Astrocyte (in vitro differentiated cells and primary cell): ENCODE measurements around the gene FGF1. TPM values are rescaled to one million over a fixed set of nuclear protein-coding genes. Genes with fewer than 3 reads are reported as not detected.

Source experiments
- DNase-seq: peaks from one replicate; pipeline ENCODE4 v3.0.0-alpha.2; 2010; ENCODE audit warnings: low read depth
- FAIRE-seq: peaks from 2 replicates; lab custom pipeline; 2011; peaks lifted over from hg19 to GRCh38; lab: Jason Lieb, UNC
- H2AFZ ChIP-seq: 2 replicates; pipeline ENCODE4 v1.6.0; 2012; ENCODE audit warnings: low read depth, low read length, inconsistent platforms
- H3K27ac ChIP-seq: 2 replicates; pipeline ENCODE4 v1.5.1; 2011; ENCODE audit warnings: low read depth, low read length, inconsistent platforms
- H3K27me3 ChIP-seq: 2 replicates; pipeline ENCODE4 v1.6.0; 2011; ENCODE audit warnings: low read length, inconsistent platforms; ENCODE audit not compliant: insufficient read depth
- H3K36me3 ChIP-seq: 2 replicates; pipeline ENCODE4 v1.5.1; 2011; ENCODE audit warnings: low read length, inconsistent platforms; ENCODE audit not compliant: insufficient read depth
- H3K4me1 ChIP-seq: 2 replicates; pipeline ENCODE4 v1.5.1; 2011; ENCODE audit warnings: low read length, inconsistent platforms; ENCODE audit not compliant: insufficient read depth
- H3K4me2 ChIP-seq: 2 replicates; pipeline ENCODE4 v1.6.0; 2012; ENCODE audit warnings: low read length, inconsistent platforms
- H3K4me3 ChIP-seq: 2 replicates; pipeline ENCODE4 v1.5.1; 2011; ENCODE audit warnings: low read depth, mild to moderate bottlenecking, low read length, inconsistent platforms; ENCODE audit not compliant: insufficient read depth
- H3K79me2 ChIP-seq: 2 replicates; pipeline ENCODE4 v1.6.0; 2012; ENCODE audit warnings: mild to moderate bottlenecking, low read length, inconsistent platforms; ENCODE audit not compliant: insufficient read depth
- H3K9ac ChIP-seq: 2 replicates; pipeline ENCODE4 v1.6.0; 2012; ENCODE audit warnings: mild to moderate bottlenecking, low read length, inconsistent platforms
- H3K9me3 ChIP-seq: 2 replicates; pipeline ENCODE4 v1.5.1; 2012; ENCODE audit warnings: low read depth, mild to moderate bottlenecking, low read length, inconsistent platforms; ENCODE audit not compliant: insufficient read depth
- H4K20me1 ChIP-seq: 2 replicates; pipeline ENCODE4 v1.6.0; 2012; ENCODE audit warnings: low read length, inconsistent platforms; ENCODE audit not compliant: insufficient read depth
- H3K27ac Mint-ChIP-seq: one replicate; pipeline ENCODE4 v1.8.0; 2021; ENCODE audit warnings: mild to moderate bottlenecking, mixed read lengths; ENCODE audit not compliant: unreplicated experiment
- H3K27me3 Mint-ChIP-seq: one replicate; pipeline ENCODE4 v1.8.0; 2021; ENCODE audit warnings: low read depth, mixed read lengths; ENCODE audit not compliant: unreplicated experiment
- H3K36me3 Mint-ChIP-seq: one replicate; pipeline ENCODE4 v1.8.0; 2021; ENCODE audit warnings: low read depth, mixed read lengths; ENCODE audit not compliant: unreplicated experiment
- H3K4me1 Mint-ChIP-seq: one replicate; pipeline ENCODE4 v1.8.0; 2021; ENCODE audit warnings: low read depth, mixed read lengths; ENCODE audit not compliant: unreplicated experiment
- H3K4me3 Mint-ChIP-seq: one replicate; pipeline ENCODE4 v1.8.0; 2021; ENCODE audit warnings: mild to moderate bottlenecking, moderate library complexity, mixed read lengths; ENCODE audit not compliant: unreplicated experiment
- H3K9me3 Mint-ChIP-seq: one replicate; pipeline ENCODE4 v1.8.0; 2021; ENCODE audit warnings: mild to moderate bottlenecking, mixed read lengths; ENCODE audit not compliant: unreplicated experiment
- CTCF ChIP-seq: IDR thresholded peaks from 2 replicates; pipeline ENCODE4 v1.5.1; 2011; ENCODE audit warnings: low read depth, mild to moderate bottlenecking, inconsistent platforms, low read length, moderate library complexity; ENCODE audit not compliant: insufficient read depth
- EZH2 ChIP-seq: IDR thresholded peaks from 2 replicates; pipeline ENCODE4 v1.6.1; 2012; ENCODE audit warnings: mild to moderate bottlenecking, low read length, inconsistent platforms; ENCODE audit not compliant: insufficient read depth
- total RNA-seq: library from RNA; stranded (reverse); gene quantifications from 2 replicates; pipeline ENCODE4 v1.2.1, GENCODE V29; 2021

FGF1 gene
- total RNA-seq, 1 donor from 2014 or later, result 70.9 TPM

GRCh38 chr5:142598338-142598700 lies 87.6 kb downstream of the FGF1 start:
- TF ChIP-seq EZH2 (no peak), CTCF (no peak)
- peak overlapping the region; percentile 29 for H3K4me2 ChIP-seq
- Mint-ChIP-seq H3K27me3 (no peaks in the 10 kb centered on the region), H3K36me3 (peaks cover 8% of the 10 kb centered on the region), H3K4me3 (no peak overlapping the region), H3K4me1 (peaks cover 42% of the 10 kb centered on the region), H3K27ac (peak overlapping the region; percentile 62), H3K9me3 (no peaks in the 10 kb centered on the region)
- H2AFZ ChIP-seq, result no peak overlapping the region
- peak overlapping the region; percentile 6 for H3K27ac ChIP-seq
- no peak overlapping the region for H3K9ac ChIP-seq
- DNase-seq (no peak), FAIRE-seq (no peak)
- no peak overlapping the region for H3K4me3 ChIP-seq
- H3K4me1 ChIP-seq, result peaks cover 37% of the 10 kb centered on the region
- H3K36me3 ChIP-seq, result no peaks in the 10 kb centered on the region
- H3K9me3 ChIP-seq, result no peaks in the 10 kb centered on the region
- no peaks in the 10 kb centered on the region for H3K79me2 ChIP-seq
- H4K20me1 ChIP-seq, result no peaks in the 10 kb centered on the region
- no peaks in the 10 kb centered on the region for H3K27me3 ChIP-seq

- H2AFZ ChIP-seq, result peak overlapping the region; percentile 31
These were observed 88.1 kb downstream of the FGF1 start for GRCh38 chr5:142597546-142598337.

More at GRCh38 chr5:142597546-142598337, 88.1 kb downstream of the FGF1 start:
- no peaks in the 10 kb centered on the region for H3K36me3 ChIP-seq
- DNase-seq, result peak; percentile 76
- Mint-ChIP-seq H3K27ac (peak overlapping the region; percentile 87), H3K27me3 (no peaks in the 10 kb centered on the region), H3K4me3 (no peak overlapping the region), H3K4me1 (peaks cover 36% of the 10 kb centered on the region), H3K9me3 (no peaks in the 10 kb centered on the region), H3K36me3 (peaks cover 8% of the 10 kb centered on the region)
- no peaks in the 10 kb centered on the region for H3K9me3 ChIP-seq
- no peak overlapping the region for H3K9ac ChIP-seq
- H4K20me1 ChIP-seq, result no peaks in the 10 kb centered on the region
- H3K4me1 ChIP-seq, result peaks cover 31% of the 10 kb centered on the region
- peak overlapping the region; percentile 26 for H3K27ac ChIP-seq
- TF ChIP-seq CTCF (peak; percentile 27), EZH2 (no peak)
- peak overlapping the region; percentile 29 for H3K4me2 ChIP-seq
- no peaks in the 10 kb centered on the region for H3K27me3 ChIP-seq
- no peak for FAIRE-seq
- no peaks in the 10 kb centered on the region for H3K79me2 ChIP-seq
- H3K4me3 ChIP-seq, result no peak overlapping the region
